SK-N-SH (cell line): ENCODE measurements around the gene CAMKMT. TPM values are rescaled to one million over a fixed set of nuclear protein-coding genes. Genes with fewer than 3 reads are reported as not detected.

Experiments
- CTCF ChIA-PET: fragments of 300-600, 350-600 bp; formaldehyde crosslinking; extraction: SDS; loops from one replicate; lab custom pipeline; 2021; lab: Yijun Ruan, JAX
- POLR2A ChIA-PET: fragments of 350-600 bp; sonication (Branson Sonifier 250); formaldehyde crosslinking; extraction: SDS; loops from one replicate; lab custom pipeline; 2020; ENCODE audit warnings: antibody characterized with exemption, inconsistent platforms; lab: Yijun Ruan, JAX
- DNase-seq: peaks from one replicate; pipeline ENCODE4 v3.0.0; 2012
- H2AFZ ChIP-seq: fragments of 200-600 bp; sonication (generic); 2 replicates; pipeline ENCODE4 v1.8.1; 2016; ENCODE audit warnings: antibody characterized with exemption, mild to moderate bottlenecking, low read depth
- H3F3A ChIP-seq: fragments of 200-600 bp; sonication (generic); replicated peaks from 2 replicates; pipeline ENCODE3; 2016; ENCODE audit warnings: antibody characterized with exemption, mild to moderate bottlenecking; ENCODE audit not compliant: insufficient read depth
- H3K27ac ChIP-seq, 2 experiments: fragments of 200-500 bp in 1 of 2; fragments of 200-600 bp in 1 of 2; sonication (Bioruptor generic) in 1 of 2; sonication (generic), shearing (Covaris generic) in 1 of 2; 2 replicates each; pipeline versions ENCODE4 v1.5.1 to v1.6.1; 2014 to 2016; ENCODE audit warnings: low read depth in 2 of 2, inconsistent platforms in 1 of 2, low read length in 1 of 2, mild to moderate bottlenecking in 1 of 2, mixed read lengths in 1 of 2
- H3K27me3 ChIP-seq: fragments of 200-600 bp; sonication (generic), shearing (Covaris generic); 2 replicates; pipeline ENCODE4 v1.6.1; 2016; ENCODE audit warnings: mixed run types; ENCODE audit not compliant: insufficient read depth
- H3K36me3 ChIP-seq, 2 experiments: fragments of 200-500 bp in 1 of 2; fragments of 200-600 bp in 1 of 2; sonication (Bioruptor generic) in 1 of 2; sonication (generic) in 1 of 2; replicated peaks in 1 of 2; 2 replicates each; pipeline versions ENCODE3 to v1.5.1; 2014 to 2016; ENCODE audit warnings: low read length in 1 of 2, mild to moderate bottlenecking in 1 of 2; ENCODE audit not compliant: insufficient read depth in 2 of 2, control insufficient read depth in 1 of 2
- H3K4me1 ChIP-seq, 2 experiments: fragments of 200-500 bp in 1 of 2; fragments of 200-600 bp in 1 of 2; sonication (Bioruptor generic) in 1 of 2; sonication (generic), shearing (Covaris generic) in 1 of 2; 2 replicates each; pipeline versions ENCODE4 v1.5.1 to v1.6.1; 2014 to 2016; ENCODE audit warnings: low read depth in 1 of 2, low read length in 1 of 2, mixed run types in 1 of 2; ENCODE audit not compliant: insufficient read depth in 2 of 2, control insufficient read depth in 1 of 2
- H3K4me2 ChIP-seq: fragments of 200-600 bp; sonication (generic), shearing (Covaris generic); 2 replicates; pipeline ENCODE4 v1.6.1; 2017; ENCODE audit warnings: mixed run types
- H3K4me3 ChIP-seq, 2 experiments: fragments of 200-500 bp in 1 of 2; fragments of 200-600 bp in 1 of 2; sonication (Bioruptor generic) in 1 of 2; sonication (generic), shearing (Covaris generic) in 1 of 2; 2 replicates each; pipeline versions ENCODE4 v1.5.1 to v1.8.1; 2014 to 2016; ENCODE audit warnings: low read depth in 2 of 2, inconsistent platforms in 1 of 2, low read length in 1 of 2, mild to moderate bottlenecking in 1 of 2, mixed read lengths in 1 of 2, moderate library complexity in 1 of 2
- H3K79me2 ChIP-seq: fragments of 200-600 bp; sonication (generic); 2 replicates; pipeline ENCODE4 v1.8.1; 2017; ENCODE audit warnings: mild to moderate bottlenecking; ENCODE audit not compliant: insufficient read depth
- H3K9ac ChIP-seq: fragments of 200-600 bp; sonication (generic); 2 replicates; pipeline ENCODE4 v1.6.1; 2017; ENCODE audit warnings: mixed run types
- H3K9me2 ChIP-seq: fragments of 200-600 bp; sonication (generic); 2 replicates; pipeline ENCODE4 v1.6.1; 2017; ENCODE audit warnings: mixed run types
- H3K9me3 ChIP-seq: fragments of 200-600 bp; sonication (generic); 2 replicates; pipeline ENCODE4 v1.6.1; 2017; ENCODE audit warnings: mixed run types, mild to moderate bottlenecking, moderate library complexity
- H4K20me1 ChIP-seq: fragments of 200-600 bp; sonication (generic); 2 replicates; pipeline ENCODE4 v1.6.1; 2017; ENCODE audit warnings: mild to moderate bottlenecking, mixed run types; ENCODE audit not compliant: insufficient read depth
- EZH2phosphoT487 ChIP-seq: fragments of 200-600 bp; sonication (generic); IDR thresholded peaks from 2 replicates; pipeline ENCODE4 v1.6.1; 2017; ENCODE audit warnings: low read depth, mixed run types, mild to moderate bottlenecking, antibody characterized with exemption, moderate library complexity, borderline replicate concordance
- FOSL2 ChIP-seq: IDR thresholded peaks from 2 replicates; pipeline ENCODE4 v1.4.0; 2012; ENCODE audit warnings: low read depth, mild to moderate bottlenecking, moderate library complexity, borderline replicate concordance
- FOXM1 ChIP-seq: IDR thresholded peaks from 2 replicates; pipeline ENCODE4 v1.4.0; 2012; ENCODE audit warnings: low read depth, mild to moderate bottlenecking
- GATA2 ChIP-seq: sonication (generic); formaldehyde crosslinking; IDR thresholded peaks from 2 replicates; pipeline ENCODE4 v1.5.0; 2020; ENCODE audit warnings: mild to moderate bottlenecking, missing genetic modification reagents
- JUND ChIP-seq: IDR thresholded peaks from 2 replicates; pipeline ENCODE4 v1.4.0; 2012
- MEF2A ChIP-seq: IDR thresholded peaks from 2 replicates; pipeline ENCODE4 v1.4.0; 2012; ENCODE audit warnings: low read depth, borderline replicate concordance
- MXI1 ChIP-seq: IDR thresholded peaks from 2 replicates; pipeline ENCODE4 v1.6.1; 2012; ENCODE audit warnings: mild to moderate bottlenecking, low read depth, low read length, improper control_type of control experiment
- POLR2AphosphoS5 ChIP-seq: IDR thresholded peaks from 2 replicates; pipeline ENCODE4 v1.6.1; 2012; ENCODE audit warnings: low read depth, low read length
- RAD21 ChIP-seq: IDR thresholded peaks from 2 replicates; pipeline ENCODE4 v1.6.1; 2012; ENCODE audit warnings: mild to moderate bottlenecking, low read length
- TCF12 ChIP-seq: IDR thresholded peaks from 2 replicates; pipeline ENCODE4 v1.4.0; 2012
- WGBS: methylation state at CpG from one replicate; pipeline ENCODE4 v1.1.6; 2017; ENCODE audit warnings: low lambda C conversion rate; 5-methylcytosine and 5-hydroxymethylcytosine counted together
- polyA plus RNA-seq, 3 experiments: library from polyadenylated mRNA; depleted of rRNA; stranded (reverse); fragments of >200 nt; gene quantifications; 2 replicates each; pipeline ENCODE4 v1.2.3, GENCODE V29; 2012
- TF ChIP-seq, protein P1 (sequence below): fragments of 200-600 bp; sonication (generic); IDR thresholded peaks from 2 replicates; pipeline ENCODE4 v1.6.1; 2017; ENCODE audit warnings: antibody characterized with exemption, mild to moderate bottlenecking, moderate library complexity
- TF ChIP-seq, protein P2 (sequence below): IDR thresholded peaks from 2 replicates; pipeline ENCODE4 v1.4.0; 2012; ENCODE audit warnings: low read depth, borderline replicate concordance
- TF ChIP-seq, protein P3 (sequence below): IDR thresholded peaks from 2 replicates; pipeline ENCODE4 v1.4.0; 2012; ENCODE audit warnings: low read depth, borderline replicate concordance
- TF ChIP-seq, protein P4 (sequence below): IDR thresholded peaks from 2 replicates; pipeline ENCODE4 v1.6.1; 2012; ENCODE audit warnings: mild to moderate bottlenecking, low read depth, low read length, moderate library complexity
- TF ChIP-seq, protein P5 (sequence below): fragments of 150-350 bp; IDR thresholded peaks from 2 replicates; pipeline ENCODE4 v1.6.1; 2017; ENCODE audit warnings: antibody characterized with exemption, low read length, low read depth, borderline replicate concordance

The CAMKMT gene
- polyA plus RNA-seq, 1 of the 3 experiments (the other 2 are of a cell fraction), result 5.9 TPM

DNA sequence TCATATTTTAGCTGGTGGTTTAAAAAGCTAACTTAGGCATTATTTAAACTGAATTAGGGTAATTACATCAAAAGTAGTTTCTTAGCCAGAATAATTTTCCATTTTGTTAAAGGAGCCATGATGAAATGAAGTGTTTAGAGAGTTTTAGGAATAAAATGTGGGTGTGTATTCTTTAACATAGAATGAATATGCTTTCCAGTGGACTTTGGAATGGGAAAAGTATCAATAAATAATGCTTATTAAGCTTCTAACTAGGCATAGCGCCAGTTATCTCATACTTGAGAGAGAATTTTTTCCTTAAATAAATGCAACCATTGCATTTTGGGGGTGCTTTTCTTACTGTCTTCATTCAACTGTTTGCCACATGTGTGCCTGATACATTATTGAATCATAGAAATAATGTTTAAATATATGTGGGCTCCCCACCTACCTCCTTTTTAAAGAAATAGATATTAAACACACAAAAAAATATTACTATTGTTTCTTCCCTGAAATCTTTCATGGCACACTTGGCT is 90.4 kb downstream of the CAMKMT start:
- no peak overlapping the region for H3K27ac ChIP-seq
- no peaks in the 10 kb centered on the region for H3F3A ChIP-seq
- 96% methylated on average over 1 of the region's 1 CpG for WGBS
- no peaks in the 10 kb centered on the region for H3K27me3 ChIP-seq
- no peak overlapping the region for H2AFZ ChIP-seq
- no peaks in the 10 kb centered on the region for H3K9me3 ChIP-seq
- no peaks in the 10 kb centered on the region for H3K79me2 ChIP-seq
- no peak overlapping the region for H3K4me3 ChIP-seq
- DNase-seq, result no peak
- no peaks in the 10 kb centered on the region for H3K9me2 ChIP-seq
- H3K4me2 ChIP-seq, result no peak overlapping the region
- ChIA-PET CTCF (interaction anchor here (0.8 kb wide), 1 partner anchor 407 kb away, joined by 3 read pairs; no protein-coding TSS in a partner anchor), POLR2A (no interaction called here)
- H3K36me3 ChIP-seq, result no peaks in the 10 kb centered on the region
- no peaks in the 10 kb centered on the region; a peak in 1 of 4 replicates for H3K4me1 ChIP-seq
- TF ChIP-seq RAD21 (no peak), GATA2 (CRISPR knock-in tag) (no peak), MEF2A (no peak)
- no peaks in the 10 kb centered on the region for H4K20me1 ChIP-seq
- H3K9ac ChIP-seq, result no peak overlapping the region

DNA sequence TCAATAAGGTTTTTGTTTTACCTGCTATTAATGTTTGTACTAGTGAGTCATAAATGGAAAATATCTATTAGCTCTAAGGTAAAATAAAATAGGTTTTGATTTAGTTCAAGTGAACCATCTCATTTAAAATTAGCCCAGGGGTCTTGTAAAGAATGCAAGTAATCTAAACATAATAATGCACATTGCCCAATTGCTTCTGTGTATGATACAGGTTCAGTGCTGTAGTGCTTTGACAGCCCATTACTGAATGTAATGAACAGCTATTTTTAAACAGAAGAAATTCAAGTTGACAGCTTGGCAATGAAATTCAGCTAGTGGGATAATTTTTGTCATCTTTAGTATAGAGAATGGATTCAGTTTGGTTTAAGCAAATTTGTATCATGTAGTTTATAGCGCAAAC is 91.5 kb downstream of the CAMKMT start:
- POLR2A ChIA-PET, result no interaction called here
- H3F3A ChIP-seq, result no peaks in the 10 kb centered on the region
- H3K9me2 ChIP-seq, result no peaks in the 10 kb centered on the region
- 100% methylated on average over 1 of the region's 1 CpG for WGBS
- no peaks in the 10 kb centered on the region for H3K9me3 ChIP-seq
- H3K9ac ChIP-seq, result no peak overlapping the region
- H3K27ac ChIP-seq, result no peak overlapping the region
- no peaks in the 10 kb centered on the region; a peak in 1 of 4 replicates for H3K4me1 ChIP-seq
- H3K36me3 ChIP-seq, result no peaks in the 10 kb centered on the region
- H3K27me3 ChIP-seq, result no peaks in the 10 kb centered on the region
- H4K20me1 ChIP-seq, result no peaks in the 10 kb centered on the region
- H3K79me2 ChIP-seq, result no peaks in the 10 kb centered on the region
- no peak overlapping the region for H3K4me3 ChIP-seq
- H3K4me2 ChIP-seq, result no peak overlapping the region
- TF ChIP-seq, protein P1, sequence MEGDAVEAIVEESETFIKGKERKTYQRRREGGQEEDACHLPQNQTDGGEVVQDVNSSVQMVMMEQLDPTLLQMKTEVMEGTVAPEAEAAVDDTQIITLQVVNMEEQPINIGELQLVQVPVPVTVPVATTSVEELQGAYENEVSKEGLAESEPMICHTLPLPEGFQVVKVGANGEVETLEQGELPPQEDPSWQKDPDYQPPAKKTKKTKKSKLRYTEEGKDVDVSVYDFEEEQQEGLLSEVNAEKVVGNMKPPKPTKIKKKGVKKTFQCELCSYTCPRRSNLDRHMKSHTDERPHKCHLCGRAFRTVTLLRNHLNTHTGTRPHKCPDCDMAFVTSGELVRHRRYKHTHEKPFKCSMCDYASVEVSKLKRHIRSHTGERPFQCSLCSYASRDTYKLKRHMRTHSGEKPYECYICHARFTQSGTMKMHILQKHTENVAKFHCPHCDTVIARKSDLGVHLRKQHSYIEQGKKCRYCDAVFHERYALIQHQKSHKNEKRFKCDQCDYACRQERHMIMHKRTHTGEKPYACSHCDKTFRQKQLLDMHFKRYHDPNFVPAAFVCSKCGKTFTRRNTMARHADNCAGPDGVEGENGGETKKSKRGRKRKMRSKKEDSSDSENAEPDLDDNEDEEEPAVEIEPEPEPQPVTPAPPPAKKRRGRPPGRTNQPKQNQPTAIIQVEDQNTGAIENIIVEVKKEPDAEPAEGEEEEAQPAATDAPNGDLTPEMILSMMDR, result no peak
- TF ChIP-seq, protein P2, sequence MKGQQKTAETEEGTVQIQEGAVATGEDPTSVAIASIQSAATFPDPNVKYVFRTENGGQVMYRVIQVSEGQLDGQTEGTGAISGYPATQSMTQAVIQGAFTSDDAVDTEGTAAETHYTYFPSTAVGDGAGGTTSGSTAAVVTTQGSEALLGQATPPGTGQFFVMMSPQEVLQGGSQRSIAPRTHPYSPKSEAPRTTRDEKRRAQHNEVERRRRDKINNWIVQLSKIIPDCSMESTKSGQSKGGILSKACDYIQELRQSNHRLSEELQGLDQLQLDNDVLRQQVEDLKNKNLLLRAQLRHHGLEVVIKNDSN, result no peak
- TF ChIP-seq, protein P3, sequence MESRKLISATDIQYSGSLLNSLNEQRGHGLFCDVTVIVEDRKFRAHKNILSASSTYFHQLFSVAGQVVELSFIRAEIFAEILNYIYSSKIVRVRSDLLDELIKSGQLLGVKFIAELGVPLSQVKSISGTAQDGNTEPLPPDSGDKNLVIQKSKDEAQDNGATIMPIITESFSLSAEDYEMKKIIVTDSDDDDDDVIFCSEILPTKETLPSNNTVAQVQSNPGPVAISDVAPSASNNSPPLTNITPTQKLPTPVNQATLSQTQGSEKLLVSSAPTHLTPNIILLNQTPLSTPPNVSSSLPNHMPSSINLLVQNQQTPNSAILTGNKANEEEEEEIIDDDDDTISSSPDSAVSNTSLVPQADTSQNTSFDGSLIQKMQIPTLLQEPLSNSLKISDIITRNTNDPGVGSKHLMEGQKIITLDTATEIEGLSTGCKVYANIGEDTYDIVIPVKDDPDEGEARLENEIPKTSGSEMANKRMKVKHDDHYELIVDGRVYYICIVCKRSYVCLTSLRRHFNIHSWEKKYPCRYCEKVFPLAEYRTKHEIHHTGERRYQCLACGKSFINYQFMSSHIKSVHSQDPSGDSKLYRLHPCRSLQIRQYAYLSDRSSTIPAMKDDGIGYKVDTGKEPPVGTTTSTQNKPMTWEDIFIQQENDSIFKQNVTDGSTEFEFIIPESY, result no peak
- TF ChIP-seq, protein P4, sequence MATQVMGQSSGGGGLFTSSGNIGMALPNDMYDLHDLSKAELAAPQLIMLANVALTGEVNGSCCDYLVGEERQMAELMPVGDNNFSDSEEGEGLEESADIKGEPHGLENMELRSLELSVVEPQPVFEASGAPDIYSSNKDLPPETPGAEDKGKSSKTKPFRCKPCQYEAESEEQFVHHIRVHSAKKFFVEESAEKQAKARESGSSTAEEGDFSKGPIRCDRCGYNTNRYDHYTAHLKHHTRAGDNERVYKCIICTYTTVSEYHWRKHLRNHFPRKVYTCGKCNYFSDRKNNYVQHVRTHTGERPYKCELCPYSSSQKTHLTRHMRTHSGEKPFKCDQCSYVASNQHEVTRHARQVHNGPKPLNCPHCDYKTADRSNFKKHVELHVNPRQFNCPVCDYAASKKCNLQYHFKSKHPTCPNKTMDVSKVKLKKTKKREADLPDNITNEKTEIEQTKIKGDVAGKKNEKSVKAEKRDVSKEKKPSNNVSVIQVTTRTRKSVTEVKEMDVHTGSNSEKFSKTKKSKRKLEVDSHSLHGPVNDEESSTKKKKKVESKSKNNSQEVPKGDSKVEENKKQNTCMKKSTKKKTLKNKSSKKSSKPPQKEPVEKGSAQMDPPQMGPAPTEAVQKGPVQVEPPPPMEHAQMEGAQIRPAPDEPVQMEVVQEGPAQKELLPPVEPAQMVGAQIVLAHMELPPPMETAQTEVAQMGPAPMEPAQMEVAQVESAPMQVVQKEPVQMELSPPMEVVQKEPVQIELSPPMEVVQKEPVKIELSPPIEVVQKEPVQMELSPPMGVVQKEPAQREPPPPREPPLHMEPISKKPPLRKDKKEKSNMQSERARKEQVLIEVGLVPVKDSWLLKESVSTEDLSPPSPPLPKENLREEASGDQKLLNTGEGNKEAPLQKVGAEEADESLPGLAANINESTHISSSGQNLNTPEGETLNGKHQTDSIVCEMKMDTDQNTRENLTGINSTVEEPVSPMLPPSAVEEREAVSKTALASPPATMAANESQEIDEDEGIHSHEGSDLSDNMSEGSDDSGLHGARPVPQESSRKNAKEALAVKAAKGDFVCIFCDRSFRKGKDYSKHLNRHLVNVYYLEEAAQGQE, result no peak
- TF ChIP-seq FOSL2 (no peak), MXI1 (no peak), JUND (no peak), FOXM1 (no peak), POLR2AphosphoS5 (no peak), TCF12 (no peak), EZH2phosphoT487 (no peak)
- TF ChIP-seq, protein P5, sequence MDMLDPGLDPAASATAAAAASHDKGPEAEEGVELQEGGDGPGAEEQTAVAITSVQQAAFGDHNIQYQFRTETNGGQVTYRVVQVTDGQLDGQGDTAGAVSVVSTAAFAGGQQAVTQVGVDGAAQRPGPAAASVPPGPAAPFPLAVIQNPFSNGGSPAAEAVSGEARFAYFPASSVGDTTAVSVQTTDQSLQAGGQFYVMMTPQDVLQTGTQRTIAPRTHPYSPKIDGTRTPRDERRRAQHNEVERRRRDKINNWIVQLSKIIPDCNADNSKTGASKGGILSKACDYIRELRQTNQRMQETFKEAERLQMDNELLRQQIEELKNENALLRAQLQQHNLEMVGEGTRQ, result no peak
- H2AFZ ChIP-seq, result no peak overlapping the region
- CTCF ChIA-PET, result interaction anchor here (1.6 to 2.8 kb wide), 3 partner anchors 26 to 502 kb away, joined by 5 to 29 read pairs (median 17); no protein-coding TSS in a partner anchor
- DNase-seq, result no peak
